Ishikawa (cell line): Measurements from ENCODE around the gene SLC8A1.

Experiments used
- EP300 ChIP-seq: IDR thresholded peaks from 2 replicates; pipeline ENCODE4 v1.6.1; 2012; ENCODE audit warnings: borderline replicate concordance
- RAD21 ChIP-seq: IDR thresholded peaks from 2 replicates; pipeline ENCODE4 v1.6.1; 2012; ENCODE audit warnings: low read depth
- TAF1 ChIP-seq: IDR thresholded peaks from 2 replicates; pipeline ENCODE4 v1.6.1; 2012; ENCODE audit warnings: low read depth, mild to moderate bottlenecking
- TCF12 ChIP-seq: IDR thresholded peaks from 2 replicates; pipeline ENCODE4 v1.6.1; 2012; ENCODE audit warnings: low read depth
- USF1 ChIP-seq: IDR thresholded peaks from 2 replicates; pipeline ENCODE4 v1.6.1; 2012
- YY1 ChIP-seq: IDR thresholded peaks from 2 replicates; pipeline ENCODE4 v1.6.1; 2012; ENCODE audit warnings: low read depth

- TF ChIP-seq EP300 (no peak), TAF1 (no peak), YY1 (no peak), TCF12 (no peak), USF1 (no peak), RAD21 (no peak)
Measured at GRCh38 chr2:40406485-40407289, 45.2 kb downstream of the SLC8A1 start.
